GM21737 (cell line): ENCODE results near the gene SEZ6.

Source experiments
- ATAC-seq: cut with Tn5 transposase; IDR thresholded peaks from one replicate; pipeline ENCODE4 v1.9.1; 2021; ENCODE audit warnings: mild to moderate bottlenecking, moderate library complexity; ENCODE audit not compliant: unreplicated experiment

Gene SEZ6

GRCh38 chr17:28956861-28957260 is 49.0 kb downstream of the SEZ6 start:
- ATAC-seq, result no peak

GRCh38 chr17:28956112-28956511 is 49.7 kb downstream of the SEZ6 start:
- no peak for ATAC-seq

- no peak for ATAC-seq
Observed at GRCh38 chr17:28955408-28955807, 50.4 kb downstream of the SEZ6 start.

GRCh38 chr17:28954886-28955285 is 50.9 kb downstream of the SEZ6 start:
- no peak for ATAC-seq

- no peak for ATAC-seq
Observed at GRCh38 chr17:28953444-28954118, 52.3 kb downstream of the SEZ6 start.

GRCh38 chr17:28951991-28952975 is 53.5 kb downstream of the SEZ6 start:
- peak; percentile 51 for ATAC-seq

- peak; percentile 55 for ATAC-seq
Observed at GRCh38 chr17:28951428-28951990, 54.3 kb downstream of the SEZ6 start, which contains the start of gene PHF12. Gene PHF12 (minus strand): TSS chr17:28951518. CDS start chr17:28950960, 558 bp downstream.

- peak; percentile 3 for ATAC-seq
Observed at GRCh38 chr17:28950752-28951427, 54.9 kb downstream of the SEZ6 start.

GRCh38 chr17:28950017-28950751 is 55.6 kb downstream of the SEZ6 start:
- no peak for ATAC-seq

GRCh38 chr17:28949185-28950016 is 56.4 kb downstream of the SEZ6 start:
- ATAC-seq, result no peak

GRCh38 chr17:28948873-28949184 is 57.0 kb downstream of the SEZ6 start:
- ATAC-seq, result no peak

- ATAC-seq, result no peak
Observed at GRCh38 chr17:28948342-28948741, 57.5 kb downstream of the SEZ6 start.

- no peak for ATAC-seq
Observed at GRCh38 chr17:28947639-28948038, 58.2 kb downstream of the SEZ6 start.

GRCh38 chr17:28946239-28946638 is 59.6 kb downstream of the SEZ6 start:
- ATAC-seq, result no peak

GRCh38 chr17:28944862-28945741 is 60.7 kb downstream of the SEZ6 start:
- ATAC-seq, result no peak

- ATAC-seq, result no peak
Observed at GRCh38 chr17:28944343-28944742, 61.5 kb downstream of the SEZ6 start.

- no peak for ATAC-seq
Observed at GRCh38 chr17:28942925-28943324, 62.9 kb downstream of the SEZ6 start.

- ATAC-seq, result no peak
Observed at GRCh38 chr17:28941251-28941650, 64.6 kb downstream of the SEZ6 start.

- no peak for ATAC-seq
Observed at GRCh38 chr17:28940675-28941074, 65.2 kb downstream of the SEZ6 start.
